Stimulated activated CD8-positive, alpha-beta memory T cell treated with anti-CD3 and anti-CD28 coated beads, Interleukin-4, amount 100 ng/mL, for 24 hours (primary cell): ENCODE data around the gene LINGO1.

Experiments
- DNase-seq: peaks from one replicate; pipeline ENCODE4 v3.0.0-alpha.2; 2020; ENCODE audit warnings: low read depth

The LINGO1 gene

DNA sequence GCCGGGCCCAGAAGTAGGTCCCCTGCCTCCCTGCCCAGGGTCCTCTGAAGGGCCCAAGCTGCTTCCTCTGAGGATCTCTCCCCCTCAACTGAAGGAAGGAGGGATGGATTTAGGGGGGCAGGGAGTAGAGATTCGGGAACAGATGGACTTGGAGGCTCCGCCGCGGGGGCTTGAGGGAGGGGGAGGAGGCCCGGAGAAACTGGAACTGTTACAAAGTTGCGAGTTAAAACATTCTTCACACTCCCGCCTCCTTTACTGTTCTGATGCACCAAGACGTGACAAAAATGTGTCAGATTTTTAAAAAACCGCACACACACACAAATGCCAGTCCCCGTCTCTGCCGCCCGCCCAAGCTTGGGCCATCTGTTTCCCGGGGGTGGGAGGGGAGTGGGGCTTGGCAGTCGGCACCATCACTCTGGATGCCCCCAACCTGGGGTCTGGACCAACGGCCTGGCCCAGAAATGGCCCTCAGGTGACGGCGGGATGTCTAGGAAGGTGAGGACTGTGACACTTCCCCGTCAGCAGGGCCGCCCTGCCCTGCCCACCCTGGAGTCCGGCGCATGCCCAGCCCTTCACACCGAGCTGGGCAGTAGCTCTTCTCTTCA, 25.0 kb upstream of the LINGO1 start:
- no peak for DNase-seq

DNA sequence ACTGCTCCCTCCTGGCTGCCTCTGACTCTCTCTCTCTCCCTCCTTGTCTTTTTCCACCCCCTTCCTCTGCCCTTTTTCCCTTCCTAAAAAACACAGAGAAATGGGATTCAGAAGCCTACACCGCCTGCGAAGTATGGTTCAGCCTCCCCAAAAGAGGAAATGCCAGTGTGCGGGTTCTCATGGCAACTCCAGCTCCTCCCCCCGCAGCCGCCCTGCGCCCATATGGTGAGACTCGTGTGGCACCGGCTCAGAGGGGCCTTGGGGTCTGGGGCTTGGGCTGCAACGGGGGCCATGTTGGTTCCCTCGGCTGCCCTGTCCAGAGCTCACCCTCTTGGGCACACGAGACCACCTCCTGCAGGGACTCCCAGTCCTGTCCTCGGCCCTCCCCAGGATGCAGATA, 23.6 kb upstream of the LINGO1 start:
- no peak for DNase-seq

DNA sequence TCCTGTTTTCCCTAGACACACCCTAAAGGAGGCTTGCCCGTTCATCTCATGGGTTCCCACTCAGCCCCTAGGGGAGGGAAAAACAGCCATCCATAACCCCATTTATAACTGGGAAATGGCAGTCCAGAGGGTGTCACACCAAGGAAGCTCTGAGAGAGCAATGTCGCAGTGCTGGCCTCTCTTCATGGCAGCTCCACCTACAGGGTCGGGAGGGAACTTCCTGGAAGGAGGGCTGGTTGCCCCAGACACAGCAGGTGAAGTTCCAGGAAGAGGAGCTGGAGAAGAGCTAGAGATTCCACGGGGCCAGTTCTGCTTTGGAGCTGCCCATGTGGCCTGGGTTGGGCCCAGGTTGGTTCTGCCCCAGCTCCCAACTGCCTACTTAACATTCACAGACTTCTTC, 22.3 kb upstream of the LINGO1 start:
- no peak for DNase-seq

DNA sequence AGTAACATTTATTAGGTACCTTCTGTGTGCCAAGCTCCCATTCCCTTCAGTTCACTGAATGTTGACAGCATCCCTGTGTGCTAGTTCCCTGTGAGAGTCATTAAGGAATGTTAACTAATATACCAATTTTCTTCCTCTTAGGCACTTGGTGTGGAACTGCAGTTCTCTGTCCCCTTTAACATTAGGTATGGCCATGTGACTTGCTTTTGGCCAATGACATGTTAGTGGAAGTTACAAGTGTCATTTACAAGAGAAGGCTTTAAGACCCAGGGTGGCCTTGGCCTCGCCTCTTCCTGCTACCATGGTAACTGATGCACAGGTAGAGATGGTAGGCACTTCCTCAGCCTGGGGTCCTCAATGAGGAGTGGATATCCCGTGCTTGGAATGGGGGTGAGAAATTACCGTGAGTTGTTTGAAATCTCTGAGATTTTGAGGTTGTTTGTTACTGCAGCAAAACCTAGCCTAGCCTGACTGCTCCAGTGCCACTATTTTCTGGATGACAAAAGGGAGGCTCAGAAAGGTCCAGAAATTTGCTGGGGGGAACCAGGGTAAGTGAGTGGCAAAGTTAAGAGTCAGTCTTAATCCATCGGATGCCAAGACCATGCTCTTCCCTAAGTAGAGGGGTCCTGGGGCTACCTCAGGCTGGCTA, 21.2 kb upstream of the LINGO1 start:
- DNase-seq: no peak

DNA sequence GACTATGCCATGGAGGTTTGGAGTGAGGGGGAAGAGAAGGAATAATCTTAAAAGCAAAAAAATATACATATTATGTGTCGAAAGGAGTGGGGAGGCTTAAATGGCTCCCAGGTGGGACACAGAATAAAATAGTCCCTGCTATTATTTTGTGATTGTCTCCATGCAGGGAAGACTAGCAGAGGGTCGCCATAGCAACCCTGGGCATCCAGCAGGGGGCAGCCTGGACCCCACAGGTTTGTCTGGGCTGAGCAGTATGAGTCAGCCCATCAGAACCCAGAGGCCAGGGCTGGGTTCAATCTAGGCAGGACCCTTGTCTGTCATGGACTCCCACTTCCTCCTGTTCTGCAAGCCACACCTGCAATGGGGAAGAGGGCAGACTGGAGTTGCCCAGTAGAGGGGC, 17.6 kb upstream of the LINGO1 start:
- DNase-seq: peak; percentile 15

DNA sequence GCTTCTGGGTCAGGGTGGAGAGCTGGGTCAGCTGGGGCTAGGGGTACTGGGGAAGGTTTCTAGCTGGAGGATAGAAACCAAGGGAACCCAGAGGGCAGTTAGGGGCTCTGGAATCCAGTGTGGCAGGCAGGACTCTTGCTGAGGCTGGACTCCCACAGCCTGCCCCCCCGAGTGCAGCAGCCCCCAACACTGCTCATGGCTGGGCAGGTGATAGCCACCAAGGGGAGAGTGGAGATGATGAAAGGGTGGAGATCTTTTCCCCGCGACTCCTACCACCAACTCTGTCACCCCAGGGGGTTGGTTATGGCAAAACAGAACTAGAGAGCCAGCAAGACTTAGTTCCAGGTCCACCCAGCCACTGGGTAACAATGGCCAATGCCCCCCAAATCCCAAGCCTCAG, 16.9 kb upstream of the LINGO1 start:
- no peak for DNase-seq

DNA sequence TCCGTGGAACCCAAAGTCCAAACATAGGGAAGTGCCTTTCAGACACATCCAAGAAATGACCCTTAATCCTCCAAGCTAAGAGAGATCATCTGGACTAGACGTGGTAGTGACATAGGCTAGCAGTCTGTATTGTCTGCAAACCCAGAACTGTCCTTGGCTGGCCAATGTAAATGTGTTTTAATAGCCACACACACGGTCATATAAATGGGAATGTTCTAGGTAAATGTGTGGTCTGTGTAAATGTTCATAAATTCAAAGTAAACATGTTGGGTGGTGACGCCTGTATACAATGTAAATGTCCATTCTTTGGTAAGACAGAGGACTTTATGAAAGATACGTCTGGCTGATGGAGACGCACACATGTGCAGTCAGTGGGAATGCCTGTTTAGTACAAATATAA, 16.3 kb upstream of the LINGO1 start:
- no peak for DNase-seq

DNA sequence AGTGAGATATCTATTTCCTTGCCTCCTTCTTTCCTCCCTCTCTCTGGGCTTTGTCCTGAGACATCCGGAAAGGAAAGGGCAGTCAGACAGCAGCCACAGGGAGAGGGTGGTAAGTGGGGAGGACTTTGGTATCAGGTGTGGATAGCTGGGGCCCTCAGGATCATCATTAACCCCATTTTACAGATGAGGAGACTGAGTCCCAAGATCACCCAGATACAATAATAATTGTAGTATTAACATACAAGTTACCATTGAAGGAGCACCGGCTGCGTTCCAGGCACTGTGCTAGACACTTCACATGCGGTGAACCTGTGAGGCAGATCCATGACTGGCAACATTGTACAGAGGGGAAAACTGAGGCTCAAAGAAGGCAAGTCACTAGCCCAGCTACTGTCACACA, 15.2 kb upstream of the LINGO1 start:
- DNase-seq: no peak

DNA sequence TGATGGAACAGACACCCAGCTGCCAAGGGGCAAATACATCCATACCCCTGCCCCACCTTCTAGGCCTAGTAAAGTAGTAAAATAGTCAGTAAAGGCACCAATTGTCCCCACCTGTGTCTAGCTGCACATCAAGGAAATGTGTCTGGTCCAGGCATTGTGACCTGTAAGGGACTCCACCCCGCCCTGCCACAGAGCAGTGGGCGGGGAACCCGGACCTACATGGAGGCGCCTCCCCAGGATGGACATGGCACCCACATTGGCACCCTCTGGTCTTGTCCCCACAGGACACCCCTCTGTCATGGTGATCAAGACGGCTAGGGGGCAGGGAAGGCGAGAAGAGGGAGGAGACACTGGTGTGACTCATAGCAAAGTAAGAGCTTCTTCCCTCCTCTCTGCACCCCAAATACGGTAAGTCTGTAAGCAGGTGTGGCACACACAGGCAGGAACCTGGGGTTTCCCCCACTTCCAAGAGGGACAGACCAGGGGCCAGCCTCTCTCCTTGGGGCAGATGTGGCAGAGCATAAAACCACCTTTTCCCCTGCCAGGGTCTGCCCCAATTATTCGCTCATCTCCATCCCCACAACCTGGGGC, 13.5 kb upstream of the LINGO1 start:
- DNase-seq: no peak

DNA sequence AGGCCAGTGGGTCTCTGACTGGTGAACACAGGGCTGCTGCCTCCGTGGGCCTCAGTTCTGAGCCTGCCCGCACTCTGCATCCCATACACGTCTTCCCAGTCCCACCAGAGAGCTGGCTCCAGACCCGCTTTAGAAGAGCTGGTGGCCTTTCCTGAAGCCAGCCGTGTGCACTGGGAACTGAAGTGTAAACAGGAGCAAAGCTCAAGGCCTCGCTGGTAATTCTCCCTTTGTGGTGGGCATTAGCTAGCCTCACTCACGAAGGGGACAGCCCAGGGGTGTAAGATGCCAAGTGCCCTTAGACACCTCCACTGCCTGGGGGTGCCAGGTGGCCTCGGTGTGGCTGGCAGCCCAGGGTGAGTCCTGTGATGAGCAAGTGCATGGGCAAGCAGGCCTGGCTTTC, 12.9 kb upstream of the LINGO1 start:
- no peak for DNase-seq

DNA sequence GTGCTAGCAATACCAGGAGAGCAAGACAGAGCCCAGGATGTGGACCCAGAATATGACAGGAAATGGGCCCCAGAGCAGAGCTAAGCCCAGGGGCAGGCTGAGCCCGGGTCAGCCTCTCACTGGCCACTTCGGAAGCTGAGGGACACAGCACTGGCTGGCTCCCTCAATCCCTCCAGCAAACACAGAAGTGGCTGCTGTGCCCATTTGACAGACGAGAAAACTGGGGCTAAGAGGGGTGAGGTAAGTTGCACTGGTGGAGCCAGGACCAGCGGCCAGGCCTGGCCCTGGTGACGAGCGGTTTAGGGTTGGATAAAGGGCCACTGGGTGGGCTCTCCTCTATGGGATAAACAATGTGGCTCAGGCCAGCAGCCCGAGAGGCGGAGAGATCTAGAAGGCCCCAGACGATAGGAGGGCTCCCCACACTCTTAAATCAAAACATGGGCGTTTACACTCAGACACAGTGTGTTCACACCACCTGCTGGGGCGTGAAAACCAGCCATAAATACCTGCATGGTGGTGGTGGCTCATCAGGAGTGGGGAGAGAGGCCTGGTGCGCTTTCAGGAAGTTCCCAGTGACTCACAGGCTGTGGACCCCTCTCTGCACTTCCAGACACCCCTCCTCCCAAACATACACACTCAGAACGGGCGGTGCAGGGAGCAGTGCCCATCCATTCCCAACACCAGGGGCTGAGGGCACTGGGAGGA, 12.0 kb upstream of the LINGO1 start:
- DNase-seq: no peak

DNA sequence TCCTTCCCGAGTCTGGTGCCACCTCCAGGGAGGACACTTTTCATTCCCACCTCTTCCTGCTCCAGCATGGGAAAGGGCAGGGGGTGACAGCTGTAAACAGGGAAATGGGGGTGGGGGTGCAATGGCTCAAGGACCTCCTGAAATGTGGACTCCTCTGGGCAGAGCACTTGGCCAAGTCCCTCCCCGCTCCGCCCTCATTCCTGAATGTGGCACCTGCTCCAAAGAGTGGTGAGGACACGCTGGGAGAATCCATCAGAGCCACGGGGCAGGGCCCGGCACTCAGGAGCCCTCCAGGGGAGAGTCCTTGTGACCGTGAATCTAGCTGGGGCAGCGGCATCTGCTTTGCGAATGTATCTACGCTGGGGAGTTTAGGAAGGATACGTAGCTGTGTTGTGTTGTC, 11.1 kb upstream of the LINGO1 start:
- no peak for DNase-seq

DNA sequence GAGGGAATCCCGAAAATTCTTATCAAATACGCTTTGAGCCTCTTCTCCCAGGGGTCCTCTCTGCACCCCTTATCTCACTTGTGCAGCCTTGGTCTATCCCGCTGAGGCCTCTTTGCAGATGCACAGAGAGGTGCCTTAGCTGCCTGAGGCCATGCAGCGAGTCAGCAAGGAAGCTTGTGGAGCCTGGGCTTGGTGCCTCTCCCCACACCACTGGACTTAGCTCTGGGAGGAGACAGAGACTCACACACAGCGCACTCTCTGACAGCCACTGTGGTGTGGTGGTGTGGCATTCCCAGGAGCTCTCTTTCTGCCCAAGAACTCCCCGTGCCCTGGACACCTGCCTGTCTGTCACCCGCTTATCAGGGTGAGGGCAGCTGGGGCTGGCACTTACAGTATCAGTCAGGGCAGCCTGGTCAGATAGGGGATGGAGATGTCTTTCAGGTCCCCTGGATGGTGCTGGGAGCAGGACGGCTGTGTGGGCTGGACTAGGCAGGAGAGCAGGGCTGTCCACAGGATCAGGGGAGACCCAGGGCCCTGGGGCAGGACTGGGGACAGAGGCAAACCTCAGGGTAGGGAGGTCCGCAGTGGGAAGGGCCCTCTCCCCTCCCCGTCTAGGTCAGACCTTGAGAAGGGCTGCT, 10.2 kb upstream of the LINGO1 start:
- DNase-seq: no peak

DNA sequence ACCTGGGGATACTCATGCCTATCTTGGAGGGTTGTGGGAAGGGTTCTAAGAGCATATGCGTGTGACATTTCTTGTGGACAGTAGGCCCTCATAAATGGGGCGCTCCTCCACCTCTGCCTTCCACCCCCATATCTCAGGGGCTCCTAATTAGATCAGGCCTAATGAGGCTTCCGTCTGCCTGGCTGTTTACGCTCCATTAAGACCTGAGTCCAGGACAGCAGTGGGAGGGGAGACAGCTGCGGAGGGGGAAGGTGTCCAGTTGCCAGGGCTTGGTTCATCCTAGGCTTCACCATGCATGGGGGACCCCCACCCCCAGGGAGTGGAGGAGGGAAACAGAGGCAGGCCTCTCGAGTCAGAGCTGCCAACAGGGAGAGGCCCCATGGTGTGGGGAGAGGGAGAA, 9.3 kb upstream of the LINGO1 start:
- DNase-seq: no peak

DNA sequence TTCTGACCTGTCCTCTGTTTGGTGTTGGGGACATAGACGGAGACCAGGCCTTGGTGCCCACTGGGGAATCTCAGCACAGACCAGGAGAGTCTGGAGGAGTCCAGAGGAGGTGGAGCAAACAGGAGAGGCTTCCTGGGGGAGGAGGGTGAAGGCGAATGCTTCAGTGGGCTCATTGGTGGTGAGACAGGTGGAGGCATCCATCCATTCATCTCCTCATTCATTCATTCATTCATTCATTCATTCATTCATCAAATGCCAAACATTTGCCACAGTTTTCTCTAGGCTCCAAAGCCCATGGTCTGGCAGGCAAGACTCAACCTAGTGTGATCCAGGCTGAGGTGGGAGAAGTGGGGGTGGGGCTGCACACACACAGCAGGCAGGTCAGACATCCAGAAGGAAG, 7.9 kb upstream of the LINGO1 start:
- no peak for DNase-seq

DNA sequence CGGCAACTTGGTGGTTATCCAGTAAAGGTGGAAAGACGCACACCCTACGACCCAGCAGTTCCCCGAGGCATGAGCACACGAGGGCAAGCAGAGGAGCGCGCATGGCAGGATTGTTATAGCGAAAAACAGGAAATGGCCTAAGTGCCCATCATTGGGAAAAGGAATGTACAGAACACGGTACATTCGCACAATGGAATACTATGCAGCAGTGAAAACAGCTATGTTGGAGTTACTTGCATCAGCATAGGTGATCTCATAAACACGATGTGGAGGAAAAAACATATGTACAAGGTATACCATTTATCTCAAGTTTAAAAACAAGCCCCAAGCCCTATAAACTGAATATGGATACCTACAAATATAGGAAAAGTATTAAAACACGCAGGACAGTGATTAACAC, 6.7 kb upstream of the LINGO1 start:
- no peak for DNase-seq

DNA sequence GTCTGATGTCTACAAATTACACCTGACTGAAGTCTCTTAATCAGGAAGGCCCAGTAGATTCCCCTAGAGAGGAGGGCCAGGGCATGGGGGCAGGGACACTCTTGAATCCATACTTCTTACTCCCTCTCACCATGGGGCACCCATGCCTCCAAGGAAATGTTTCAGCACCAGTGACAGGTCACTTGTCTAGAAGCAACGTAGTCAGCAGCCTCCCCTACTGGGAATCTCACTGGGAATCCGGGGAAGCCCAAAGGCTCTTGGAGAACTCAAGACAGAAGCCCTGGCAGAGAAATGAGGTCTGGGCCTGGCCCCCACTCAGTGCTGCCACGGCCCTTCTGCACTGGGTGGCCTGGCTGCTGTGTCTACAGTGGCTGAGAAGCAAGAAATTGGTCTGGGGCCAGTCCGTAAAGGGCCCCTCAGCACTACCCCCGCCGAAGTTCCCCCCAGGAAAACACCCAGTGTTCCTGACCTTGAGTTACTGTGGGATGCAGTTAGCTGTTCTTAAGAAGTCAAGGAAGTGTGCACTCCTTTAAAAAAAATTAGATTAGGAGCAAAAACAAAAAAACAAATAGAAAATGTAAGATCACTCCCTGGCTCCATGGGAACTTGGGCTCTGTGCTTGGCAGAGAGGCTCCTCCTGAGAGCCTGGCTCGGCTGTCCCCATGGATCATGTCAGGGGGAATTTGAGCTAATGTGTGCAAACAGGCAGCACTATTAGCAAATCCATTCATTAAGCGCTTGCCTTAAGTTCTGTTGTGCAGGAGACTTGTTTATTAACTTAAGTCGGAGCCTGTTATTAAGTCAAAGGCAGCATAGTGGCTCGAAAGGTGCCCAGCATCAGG, 5.4 kb upstream of the LINGO1 start:
- no peak for DNase-seq

DNA sequence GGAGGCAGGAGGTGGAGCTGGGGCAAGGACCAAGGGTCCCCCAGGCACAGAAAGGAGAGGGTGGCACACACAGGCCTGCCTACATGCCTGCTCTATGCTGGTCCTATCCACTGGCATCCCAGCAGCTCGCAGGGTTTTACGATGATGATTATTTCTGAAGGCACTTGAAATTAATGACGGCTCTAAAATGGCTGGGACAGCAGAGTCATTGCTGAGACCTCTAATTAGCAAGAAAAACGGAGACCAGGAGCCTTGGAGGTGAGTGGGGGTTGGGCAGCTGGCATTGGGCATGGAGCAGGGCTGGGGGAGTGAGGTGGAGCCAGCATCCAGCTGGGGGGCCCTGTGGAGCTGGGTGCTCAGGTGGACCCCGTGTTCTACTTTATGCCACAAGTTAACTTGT, 3.5 kb upstream of the LINGO1 start:
- no peak for DNase-seq

DNA sequence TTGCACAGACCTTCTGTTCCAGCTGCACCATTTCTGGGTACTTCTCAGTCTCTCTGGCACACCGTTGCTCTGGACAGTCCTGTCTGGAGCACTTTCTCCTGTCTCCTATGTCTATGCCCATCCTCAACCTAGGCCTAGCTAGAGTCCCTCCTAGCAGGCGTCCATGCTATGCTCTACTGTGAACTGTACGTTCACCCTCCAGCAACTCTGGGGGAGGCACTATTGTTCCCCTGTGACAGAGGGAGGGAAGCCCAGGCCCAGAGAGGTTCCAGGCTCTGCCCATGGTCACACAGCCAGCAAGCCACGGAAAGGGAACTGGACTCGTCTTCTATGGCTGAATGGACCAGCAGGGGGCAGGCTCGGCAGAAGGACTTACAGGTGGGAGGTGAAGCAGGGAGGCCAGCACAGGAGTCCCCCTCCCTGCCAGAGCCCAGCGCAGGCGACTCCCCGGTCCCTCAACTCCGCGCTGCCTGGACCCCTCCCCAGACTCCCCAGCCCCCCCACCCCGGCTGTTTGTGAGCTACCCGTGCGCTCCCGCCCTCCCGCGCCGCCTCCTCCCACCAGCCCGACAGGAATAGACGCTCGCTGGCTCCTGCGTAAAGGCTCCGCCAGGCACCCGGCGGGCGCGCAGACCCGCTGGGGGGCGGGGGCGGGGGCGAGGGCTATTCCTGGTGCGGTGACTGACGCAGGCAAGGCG, 1.7 kb upstream of the LINGO1 start:
- DNase-seq: peak; percentile 52

DNA sequence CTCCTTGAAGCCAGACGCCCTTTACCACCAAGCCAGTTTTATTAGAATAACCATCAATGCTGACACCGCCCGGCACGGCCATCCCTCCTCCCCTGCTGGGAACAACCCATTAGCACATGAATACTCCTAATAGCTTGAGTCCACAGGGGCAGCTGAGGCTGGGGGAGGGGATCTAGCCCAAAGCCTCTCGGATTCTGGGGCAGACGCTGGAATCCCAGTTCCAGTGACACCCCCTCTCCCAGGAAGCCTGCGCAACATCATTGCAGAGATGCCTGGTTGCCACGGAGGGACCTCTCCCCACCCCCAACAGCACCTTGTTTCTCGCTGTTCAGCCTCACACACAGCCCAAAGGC, 1.2 kb upstream of the LINGO1 start:
- no peak for DNase-seq

DNA sequence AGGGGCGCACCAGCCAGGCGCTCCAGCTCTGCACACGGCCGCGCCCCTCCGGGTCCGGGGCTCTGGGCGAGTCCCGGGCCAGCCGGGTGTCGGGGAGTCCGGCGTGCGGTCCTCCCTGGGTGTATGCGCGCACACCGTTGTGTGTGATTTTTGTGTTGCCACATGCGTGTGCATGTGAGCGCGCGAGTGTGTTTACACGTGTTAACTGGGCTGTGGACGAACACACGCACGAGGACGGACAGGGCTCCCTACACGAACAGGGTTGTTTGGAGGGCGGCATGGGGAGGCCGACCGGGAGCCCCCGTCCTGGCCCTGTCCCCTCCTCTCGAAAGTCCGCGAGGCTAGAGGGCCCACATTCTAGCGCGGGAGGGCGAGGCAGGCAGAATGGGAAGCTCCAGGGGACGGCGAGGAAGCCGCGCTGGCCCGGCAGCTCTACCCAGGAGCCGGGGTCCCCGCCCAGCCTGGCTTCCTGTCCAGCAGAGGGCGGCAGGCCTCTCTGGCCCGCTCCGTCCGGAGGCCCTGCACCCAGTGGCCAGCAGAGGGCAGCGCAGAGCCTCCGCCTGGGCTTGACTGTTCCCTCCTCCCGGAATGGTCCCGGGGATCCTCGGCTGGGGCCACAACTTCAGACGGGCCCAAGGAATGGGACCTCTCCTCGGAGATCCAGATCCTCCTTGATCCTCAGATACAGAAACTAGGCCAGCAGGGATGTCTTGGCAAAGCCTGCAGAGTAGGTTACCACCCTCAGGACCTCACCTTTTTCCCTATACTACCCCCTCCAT, 611 bp upstream of the LINGO1 start:
- peak; percentile 57 for DNase-seq
